ENCODE measurements around the gene TSPEAR. TPM values are rescaled to one million over a fixed set of nuclear protein-coding genes. Genes with fewer than 3 reads are reported as not detected.

TSPEAR gene
- total RNA-seq, 4 donors from 2014 or later: not detected

GRCh38 chr21:44478801-44479167, 232.6 kb downstream of the TSPEAR start:
- no peak for TF ChIP-seq CTCF (IDR thresholded peaks at IDR 0.05; ENCODE audit: low read depth)

- TF ChIP-seq CTCF (IDR thresholded peaks at IDR 0.05; ENCODE audit: low read depth): no peak
Observed at GRCh38 chr21:44478124-44478800, 233.1 kb downstream of the TSPEAR start.

- TF ChIP-seq CTCF (IDR thresholded peaks at IDR 0.05; ENCODE audit: low read depth): no peak
Observed at GRCh38 chr21:44477712-44478111, 233.7 kb downstream of the TSPEAR start.

GRCh38 chr21:44477131-44477530, 234.2 kb downstream of the TSPEAR start:
- TF ChIP-seq CTCF (IDR thresholded peaks at IDR 0.05; ENCODE audit: low read depth): no peak

- no peak for TF ChIP-seq CTCF (IDR thresholded peaks at IDR 0.05; ENCODE audit: low read depth)
Observed at GRCh38 chr21:44475266-44475845, 236.0 kb downstream of the TSPEAR start.

- no peak for TF ChIP-seq CTCF (IDR thresholded peaks at IDR 0.05; ENCODE audit: low read depth)
Observed at GRCh38 chr21:44473915-44474555, 237.3 kb downstream of the TSPEAR start.

GRCh38 chr21:44471996-44472395, 239.4 kb downstream of the TSPEAR start:
- no peak for TF ChIP-seq CTCF (IDR thresholded peaks at IDR 0.05; ENCODE audit: low read depth)

All from subcutaneous adipose tissue (tissue), 4 donors.